Measurements from ENCODE around the gene YPEL4. TPM values are rescaled to one million over a fixed set of nuclear protein-coding genes. Genes with fewer than 3 reads are reported as not detected.

YPEL4 gene
- total RNA-seq, 3 donors from 2014 or later (not counting 1 experiment from before 2014, with no cell fraction given): 1.2 to 1.3 (median 1.2) TPM

- Mint-ChIP-seq H3K27me3 (ENCODE audit: low read depth in 2 of 2) (peaks cover 9 to 20% of the 10 kb centered on the region in 2 donors), H3K4me3 (no peak overlapping the region), H3K36me3 (no peaks in the 10 kb centered on the region), H3K9me3 (no peaks in the 10 kb centered on the region), H3K4me1 (no peaks in the 10 kb centered on the region), H3K27ac (no peak overlapping the region)
- intact Hi-C loops (cut with micrococcal nuclease): no loop called here
- TF ChIP-seq CTCF (IDR thresholded peaks at IDR 0.05): no peak
- no peak for DNase-seq
- H3K27ac ChIP-seq (ENCODE audit: low read length): no peak overlapping the region
- no peaks in the 10 kb centered on the region for H3K4me1 ChIP-seq (ENCODE audit: control insufficient read depth, insufficient read depth, low read length)
- H3K4me3 ChIP-seq (ENCODE audit: low read length): no peak overlapping the region
- no peak for ATAC-seq
- peaks cover 8% of the 10 kb centered on the region for H3K9me3 ChIP-seq (ENCODE audit: control insufficient read depth, insufficient read depth, low read length)
- WGBS (ENCODE audit: insufficient coverage): 77% methylated on average over 3 of the region's 3 CpGs
- no peaks in the 10 kb centered on the region for H3K27me3 ChIP-seq (ENCODE audit: control insufficient read depth, insufficient read depth, low read length)
- H3K36me3 ChIP-seq (ENCODE audit: control insufficient read depth, insufficient read depth, low read length): no peaks in the 10 kb centered on the region
Measured at GRCh38 chr11:57616595-57616994, 33.1 kb downstream of the YPEL4 start.

- intact Hi-C loops (cut with micrococcal nuclease): no loop called here
- no peaks in the 10 kb centered on the region for H3K4me1 Mint-ChIP-seq
- Histone ChIP-seq H3K9me3 (ENCODE audit: control insufficient read depth, insufficient read depth, low read length) (peaks cover 8% of the 10 kb centered on the region), H3K27me3 (ENCODE audit: control insufficient read depth, insufficient read depth, low read length) (no peaks in the 10 kb centered on the region), H3K27ac (ENCODE audit: low read length) (no peak overlapping the region), H3K4me1 (ENCODE audit: control insufficient read depth, insufficient read depth, low read length) (no peaks in the 10 kb centered on the region), H3K36me3 (ENCODE audit: control insufficient read depth, insufficient read depth, low read length) (no peaks in the 10 kb centered on the region), H3K4me3 (ENCODE audit: low read length) (no peak overlapping the region)
- WGBS (ENCODE audit: insufficient coverage): 100% methylated on average over 1 of the region's 1 CpG
- TF ChIP-seq CTCF (IDR thresholded peaks at IDR 0.05): no peak
- no peak for DNase-seq
- no peaks in the 10 kb centered on the region for H3K36me3 Mint-ChIP-seq
- no peak overlapping the region for H3K27ac Mint-ChIP-seq
- no peak for ATAC-seq
- no peaks in the 10 kb centered on the region for H3K9me3 Mint-ChIP-seq
- no peak overlapping the region for H3K4me3 Mint-ChIP-seq
- peaks cover 7 to 28% of the 10 kb centered on the region in 2 donors for H3K27me3 Mint-ChIP-seq (ENCODE audit: low read depth in 2 of 2)
Measured at GRCh38 chr11:57615308-57615707, 34.4 kb downstream of the YPEL4 start.

- Histone ChIP-seq H3K36me3 (ENCODE audit: control insufficient read depth, insufficient read depth, low read length) (no peaks in the 10 kb centered on the region), H3K27me3 (ENCODE audit: control insufficient read depth, insufficient read depth, low read length) (no peaks in the 10 kb centered on the region), H3K4me3 (ENCODE audit: low read length) (no peak overlapping the region), H3K9me3 (ENCODE audit: control insufficient read depth, insufficient read depth, low read length) (peaks cover 3% of the 10 kb centered on the region), H3K4me1 (ENCODE audit: control insufficient read depth, insufficient read depth, low read length) (no peaks in the 10 kb centered on the region), H3K27ac (ENCODE audit: low read length) (no peak overlapping the region)
- Mint-ChIP-seq H3K27ac (no peak overlapping the region), H3K36me3 (no peaks in the 10 kb centered on the region), H3K4me3 (no peak overlapping the region), H3K4me1 (no peaks in the 10 kb centered on the region), H3K27me3 (ENCODE audit: low read depth in 2 of 2) (peaks cover 7 to 28% of the 10 kb centered on the region in 2 donors), H3K9me3 (no peaks in the 10 kb centered on the region)
- 78% methylated on average over 10 of the region's 10 CpGs for WGBS (ENCODE audit: insufficient coverage)
- ATAC-seq (no peak), DNase-seq (no peak)
- TF ChIP-seq CTCF (IDR thresholded peaks at IDR 0.05): no peak
- intact Hi-C loops (cut with micrococcal nuclease): no loop called here
Measured at GRCh38 chr11:57614234-57614772, 35.4 kb downstream of the YPEL4 start.

GRCh38 chr11:57610170-57610569, 39.5 kb downstream of the YPEL4 start:
- H3K4me1 ChIP-seq (ENCODE audit: control insufficient read depth, insufficient read depth, low read length): no peaks in the 10 kb centered on the region
- intact Hi-C loops (cut with micrococcal nuclease): no loop called here
- no peak overlapping the region for H3K27ac ChIP-seq (ENCODE audit: low read length)
- DNase-seq (no peak), ATAC-seq (no peak)
- H3K27me3 Mint-ChIP-seq (ENCODE audit: low read depth in 2 of 2): peaks cover 0 to 20% of the 10 kb centered on the region in 2 donors
- no peaks in the 10 kb centered on the region for H3K9me3 ChIP-seq (ENCODE audit: control insufficient read depth, insufficient read depth, low read length)
- no peaks in the 10 kb centered on the region for H3K27me3 ChIP-seq (ENCODE audit: control insufficient read depth, insufficient read depth, low read length)
- H3K9me3 Mint-ChIP-seq: no peaks in the 10 kb centered on the region
- no peak overlapping the region for H3K4me3 Mint-ChIP-seq
- 85% methylated on average over 4 of the region's 4 CpGs for WGBS (ENCODE audit: insufficient coverage)
- H3K36me3 ChIP-seq (ENCODE audit: control insufficient read depth, insufficient read depth, low read length): no peaks in the 10 kb centered on the region
- no peak overlapping the region for H3K27ac Mint-ChIP-seq
- H3K4me3 ChIP-seq (ENCODE audit: low read length): no peak overlapping the region
- H3K4me1 Mint-ChIP-seq: no peaks in the 10 kb centered on the region
- no peaks in the 10 kb centered on the region for H3K36me3 Mint-ChIP-seq
- TF ChIP-seq CTCF (IDR thresholded peaks at IDR 0.05): no peak

All from natural killer cell (primary cell).